Heart left ventricle (tissue), 16 donors: ENCODE data around the gene ZBTB45. TPM values are rescaled to one million over a fixed set of nuclear protein-coding genes. Genes with fewer than 3 reads are reported as not detected.

Experiments used
- ATAC-seq, 4 donors: fragments of 200-7000 bp; cut with Tn5 transposase; one replicate each; pipeline ENCODE4 v1.9.1; 2020 to 2022; ENCODE audit warnings: moderate library complexity in 4 of 4, mild to moderate bottlenecking in 3 of 4, moderate number of reproducible peaks in 1 of 4
- DNase-seq, 5 donors: peaks; one replicate each; pipeline ENCODE4 v3.0.0-alpha.2; 2020
- H3K27ac ChIP-seq, 12 donors: fragments of 200-600 bp; sonication (generic) in 4 of 12; one replicate each; pipeline versions ENCODE4 v1.5.0 to v1.8.0; 2016 to 2022; ENCODE audit warnings: mild to moderate bottlenecking in 2 of 12
- H3K27me3 ChIP-seq, 9 donors: fragments of 200-600 bp; sonication (generic) in 2 of 9; one replicate each; pipeline versions ENCODE4 v1.5.1 to v1.8.0; 2016 to 2022; ENCODE audit warnings: mild to moderate bottlenecking in 3 of 9
- H3K36me3 ChIP-seq, 9 donors: fragments of 200-600 bp; sonication (generic) in 2 of 9; one replicate each; pipeline versions ENCODE4 v1.5.0 to v1.8.0; 2018 to 2022; ENCODE audit warnings: mild to moderate bottlenecking in 2 of 9
- H3K4me1 ChIP-seq, 12 donors: fragments of 200-600 bp; sonication (generic) in 4 of 12; one replicate each; pipeline versions ENCODE4 v1.5.0 to v1.8.0; 2016 to 2022; ENCODE audit warnings: mild to moderate bottlenecking in 3 of 12
- H3K4me3 ChIP-seq, 12 donors: fragments of 200-600 bp; sonication (generic) in 4 of 12; one replicate each; pipeline versions ENCODE4 v1.5.0 to v1.8.0; 2017 to 2022; ENCODE audit warnings: mild to moderate bottlenecking in 9 of 12, moderate library complexity in 4 of 12
- H3K9me3 ChIP-seq, 12 donors: fragments of 200-600 bp; sonication (generic) in 4 of 12; one replicate each; pipeline versions ENCODE4 v1.5.0 to v1.8.0; 2016 to 2022; ENCODE audit warnings: mild to moderate bottlenecking in 1 of 12
- POLR2A ChIP-seq, 2 donors: fragments of 450-650 bp; IDR thresholded peaks; one replicate each; pipeline ENCODE4 v1.6.1; 2017; ENCODE audit warnings: antibody characterized with exemption in 2 of 2, mild to moderate bottlenecking in 2 of 2, moderate library complexity in 2 of 2
- WGBS, 4 donors: extraction: QIAGEN DNeasy Blood & Tissue Kit in 2 of 4; methylation state at CpG; one replicate each; pipeline versions ENCODE4 v1.1.5 to v1.1.7; 2013 to 2018; 5-methylcytosine and 5-hydroxymethylcytosine counted together
- intact Hi-C, 10 donors: fragments of 100-400 bp; cut with DNase I; formaldehyde crosslinking; loops; one replicate each; pipeline versions ENCODE4 v1.11.1 to v1.14.2; 2022
- polyA plus RNA-seq, 2 donors: library from polyadenylated mRNA; stranded (reverse); fragments of 200-250 nt; gene quantifications; one replicate each; pipeline ENCODE4 v1.2.3, GENCODE V29; 2013
- total RNA-seq, 9 donors: library from RNA; depleted of rRNA in 2 of 9; stranded (reverse); fragments of >200 nt in 2 of 9; fragmentation: NEBNext Ultra II Directional in 3 of 9; extraction: Animal tissue kit (Norgen Biotek cat#: 25700) in 3 of 9; gene quantifications; one replicate each; pipeline versions ENCODE4 v1.1.0 to v1.2.4, GENCODE V29; 2016 to 2023
- TF ChIP-seq, protein P1 (sequence below), 12 donors: fragments of 200-600 bp; sonication (generic) in 4 of 12; IDR thresholded peaks; one replicate each; pipeline versions ENCODE4 v1.5.0 to v1.8.0; 2018 to 2022; ENCODE audit warnings: antibody characterized with exemption in 12 of 12, mild to moderate bottlenecking in 5 of 12
- donor health status: ischemic (EF 13 %, LVEDD 7.1; RV severe dilation, severe dysfunction).
- donor health status: healthy with polysubstance abuse.
- donor health status: DM: no; HTN: yes; CAD: no.
- donor health status: DM: no; HTN: no; CAD: no.
- donor health status: ischemic (EF 25% LVEDD 6.9; RV normal size, moderate dysfunction).
- donor health status: ischemic (EF 25% LVEDD 5.7; RV mildly dilated, moderate dysfunction).
- donor health status: healthy.
- donor health status: DM: yes; HTN: yes; CAD: no.
- donor health status: ischemic (EF 35%, LVEDD 5.7; RV mildly dilated, moderate dysfunction).
- donor health status: nonischemic (EF 11% LVEDD 7.7; RV severe dilation, severe dysfunction).
- donor health status: DM: yes; HTN: yes; CAD: no.
- donor health status: PGD.
- donor health status: ischemic (EF 29% LVEDD 5.4; RV normal size, mild dysfunction).
- donor health status: nonischemic (EF 23%, LVEDD 6.1; RV moderate dilation, normal function).

The ZBTB45 gene
- total and polyA plus RNA-seq, 11 donors: 6.9 to 13.4 (median 10.4) TPM

DNA sequence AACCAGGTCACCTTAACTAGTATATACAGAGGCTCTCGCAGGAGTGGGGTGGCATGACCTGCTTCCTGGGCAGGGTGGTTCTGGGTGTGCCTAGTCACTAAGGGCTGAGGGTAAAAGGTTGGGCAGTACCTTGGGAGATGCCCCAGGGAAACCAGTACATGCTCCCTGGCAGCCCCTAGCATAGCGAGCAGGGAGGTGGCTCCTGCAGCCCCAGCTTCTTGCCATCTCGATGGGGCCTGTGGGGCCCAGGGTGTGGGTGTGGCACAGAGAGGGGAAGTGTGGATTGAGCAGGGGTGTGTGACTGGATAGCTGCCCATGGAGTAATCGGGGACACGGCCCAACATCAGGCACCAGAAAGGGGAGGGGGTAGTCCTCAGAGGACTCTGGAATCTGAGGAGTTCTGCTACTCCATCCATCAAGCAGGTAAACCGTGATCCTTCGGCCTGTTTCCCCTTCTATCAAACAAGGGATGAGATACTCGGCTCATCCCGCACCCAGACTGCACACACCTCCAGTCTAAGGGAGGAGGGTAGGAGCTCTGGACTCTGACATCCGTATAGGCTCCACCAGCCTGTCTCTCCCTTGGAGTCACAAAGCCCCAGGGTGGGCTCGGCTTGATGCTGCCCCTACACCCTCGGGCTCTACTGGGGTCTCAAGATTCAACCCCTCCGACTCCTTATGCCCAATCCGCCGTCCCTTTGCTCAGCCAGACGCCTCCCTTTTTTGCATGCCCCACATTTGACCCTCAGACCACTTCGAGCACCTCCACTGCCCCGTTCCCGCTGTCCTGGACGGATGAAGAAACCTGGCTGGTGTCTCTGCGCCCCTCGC, 1.1 kb downstream of the ZBTB45 start:
- Histone ChIP-seq H3K4me3 (peak overlapping the region; percentile 70 to 97 (median 86)), H3K27ac (peak overlapping the region; percentile 79 to 99 (median 94)), H3K27me3 (no peaks in the 10 kb centered on the region), H3K36me3 (peaks cover 0 to 26% (median 17%) of the 10 kb centered on the region in 9 donors), H3K4me1 (peaks cover 7 to 65% (median 35%) of the 10 kb centered on the region in 12 donors), H3K9me3 (no peaks in the 10 kb centered on the region)
- intact Hi-C loops: loop anchor here in 4 of 10 donors (1.0 to 2.0 kb wide), 5 partner anchors 24 to 336 kb away; partner anchors contain the start of genes TRIM28 (in 2 of the 4), MZF1 (in 1 of the 4) and ZNF274 (in 1 of the 4)
- 13 to 15% (median 13%) methylated on average over 22 of the region's 22 CpGs for WGBS, 4 donors
- TF ChIP-seq, protein P1, sequence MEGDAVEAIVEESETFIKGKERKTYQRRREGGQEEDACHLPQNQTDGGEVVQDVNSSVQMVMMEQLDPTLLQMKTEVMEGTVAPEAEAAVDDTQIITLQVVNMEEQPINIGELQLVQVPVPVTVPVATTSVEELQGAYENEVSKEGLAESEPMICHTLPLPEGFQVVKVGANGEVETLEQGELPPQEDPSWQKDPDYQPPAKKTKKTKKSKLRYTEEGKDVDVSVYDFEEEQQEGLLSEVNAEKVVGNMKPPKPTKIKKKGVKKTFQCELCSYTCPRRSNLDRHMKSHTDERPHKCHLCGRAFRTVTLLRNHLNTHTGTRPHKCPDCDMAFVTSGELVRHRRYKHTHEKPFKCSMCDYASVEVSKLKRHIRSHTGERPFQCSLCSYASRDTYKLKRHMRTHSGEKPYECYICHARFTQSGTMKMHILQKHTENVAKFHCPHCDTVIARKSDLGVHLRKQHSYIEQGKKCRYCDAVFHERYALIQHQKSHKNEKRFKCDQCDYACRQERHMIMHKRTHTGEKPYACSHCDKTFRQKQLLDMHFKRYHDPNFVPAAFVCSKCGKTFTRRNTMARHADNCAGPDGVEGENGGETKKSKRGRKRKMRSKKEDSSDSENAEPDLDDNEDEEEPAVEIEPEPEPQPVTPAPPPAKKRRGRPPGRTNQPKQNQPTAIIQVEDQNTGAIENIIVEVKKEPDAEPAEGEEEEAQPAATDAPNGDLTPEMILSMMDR (IDR thresholded peaks at IDR 0.05): peak in 1 of 12 donors; percentile 58
- TF ChIP-seq POLR2A (IDR thresholded peaks at IDR 0.05): no peak
- no peak for ATAC-seq
- DNase-seq: no peak

DNA sequence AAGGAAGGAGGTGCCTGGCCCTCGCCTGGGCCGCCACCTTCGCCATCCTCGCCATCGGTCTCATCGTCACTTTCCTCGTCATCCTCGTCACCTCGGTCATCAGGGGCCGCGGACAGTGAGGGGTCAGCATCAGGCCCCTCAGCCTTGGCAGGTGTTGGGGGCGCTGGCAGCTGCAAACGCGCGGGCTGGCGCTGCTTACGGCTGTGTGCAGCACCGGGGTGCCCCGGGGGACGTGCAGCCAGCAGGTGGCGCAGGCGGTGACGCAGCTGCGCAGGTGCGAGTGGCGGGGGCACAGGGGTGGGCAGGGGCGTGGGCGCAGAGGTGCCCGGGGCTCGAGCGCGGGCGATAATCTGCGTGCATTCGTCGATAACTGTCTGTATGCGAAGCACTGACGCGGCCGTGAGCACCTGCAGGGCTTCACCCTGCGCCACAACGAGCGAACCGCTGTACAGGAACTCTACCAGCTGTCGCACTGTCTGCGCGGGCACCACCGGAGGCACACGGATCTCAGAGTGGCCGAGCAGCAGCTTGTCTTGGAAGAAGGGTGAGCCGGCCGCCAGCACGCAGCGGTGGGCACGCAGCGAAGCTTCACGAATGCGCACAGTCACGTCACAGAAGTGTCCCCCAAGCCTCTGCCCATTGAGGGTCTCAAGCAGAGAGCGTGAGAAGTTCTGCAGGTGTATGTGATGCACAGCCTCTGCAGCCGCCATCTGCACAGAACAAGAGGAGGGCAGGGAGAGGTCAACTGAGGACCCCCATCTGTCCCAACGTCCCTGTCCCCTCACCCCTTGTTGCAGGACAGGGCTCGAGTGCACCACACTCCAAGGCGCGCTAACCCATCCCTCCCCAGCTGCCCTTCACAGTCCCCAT, 2.4 kb downstream of the ZBTB45 start:
- H3K4me3 ChIP-seq: no peak overlapping the region
- TF ChIP-seq, protein P1 (IDR thresholded peaks at IDR 0.05): no peak
- TF ChIP-seq POLR2A (IDR thresholded peaks at IDR 0.05): no peak
- 90 to 94% (median 92%) methylated on average over 50 to 65 of the region's 65 CpGs for WGBS, 4 donors
- peaks cover 0 to 31% (median 17%) of the 10 kb centered on the region in 9 donors for H3K36me3 ChIP-seq
- peak in 1 of 5 donors; percentile 59 for DNase-seq
- no peaks in the 10 kb centered on the region for H3K27me3 ChIP-seq
- intact Hi-C loops: no loop called here
- peaks cover 7 to 65% (median 35%) of the 10 kb centered on the region in 12 donors for H3K4me1 ChIP-seq
- H3K27ac ChIP-seq: no peak overlapping the region
- no peaks in the 10 kb centered on the region for H3K9me3 ChIP-seq
- no peak for ATAC-seq

DNA sequence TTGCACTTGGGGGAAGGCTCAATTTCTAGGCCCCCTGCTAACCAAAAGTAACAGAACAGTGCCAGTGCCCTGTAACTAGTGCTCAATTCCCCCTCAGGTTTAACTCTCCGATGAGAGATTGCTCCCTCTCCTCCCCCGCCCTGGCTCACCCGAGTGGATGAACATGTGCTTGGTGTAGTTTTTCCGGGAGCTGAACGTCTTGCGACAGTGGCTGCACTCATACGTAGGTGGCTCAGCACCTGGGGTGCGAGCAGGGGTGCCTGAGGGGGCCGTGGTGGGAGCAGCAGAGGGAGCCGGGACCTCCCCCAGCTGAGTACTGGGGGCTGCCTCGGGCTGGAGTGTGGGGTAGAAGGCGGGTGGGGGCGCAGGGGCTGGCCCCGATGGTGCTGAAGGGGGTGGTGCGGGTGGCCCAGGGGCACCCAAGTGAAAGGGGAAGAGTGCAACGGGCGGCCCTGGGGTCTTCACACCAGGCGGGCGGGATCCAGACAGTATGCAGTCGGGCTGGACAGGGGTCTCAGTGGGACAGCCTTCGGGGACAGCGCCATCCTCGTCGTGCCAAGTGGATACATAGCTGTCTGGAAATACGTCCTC, 3.3 kb downstream of the ZBTB45 start:
- peaks cover 0 to 31% (median 17%) of the 10 kb centered on the region in 9 donors for H3K36me3 ChIP-seq
- H3K27ac ChIP-seq: no peak overlapping the region
- no peaks in the 10 kb centered on the region for H3K9me3 ChIP-seq
- no peaks in the 10 kb centered on the region for H3K27me3 ChIP-seq
- WGBS, 4 donors: 86 to 89% (median 89%) methylated on average over 25 of the region's 25 CpGs
- DNase-seq (no peak), ATAC-seq (no peak)
- intact Hi-C loops: no loop called here
- H3K4me1 ChIP-seq: peaks cover 7 to 65% (median 35%) of the 10 kb centered on the region in 12 donors
- H3K4me3 ChIP-seq: no peak overlapping the region
- TF ChIP-seq POLR2A (IDR thresholded peaks at IDR 0.05): no peak
- TF ChIP-seq, protein P1 (IDR thresholded peaks at IDR 0.05): no peak
